Measurements from ENCODE around the gene GPR137B. TPM values are rescaled to one million over a fixed set of nuclear protein-coding genes. Genes with fewer than 3 reads are reported as not detected.

GPR137B gene
- total and polyA plus RNA-seq, 4 donors = 2.2 to 8.6 (median 5.3) TPM

GRCh38 chr1:236172041-236172579 lies 29.8 kb downstream of the GPR137B start (continued):
- TF ChIP-seq ZBTB33 (IDR thresholded peaks at IDR 0.05) (no peak), HNF4G (IDR thresholded peaks at IDR 0.05) (no peak), NR2F2 (IDR thresholded peaks at IDR 0.05) (no peak), GABPA (IDR thresholded peaks at IDR 0.05 in 1 of 2, conservative IDR thresholded peaks at IDR 0.05 in 1 of 2) (no peak), ATF3 (IDR thresholded peaks at IDR 0.05) (no peak)

- DNase-seq (ENCODE audit: low spot score) = no peak
- Histone ChIP-seq H3K9ac (ENCODE audit: low read depth in 1 of 2, low read length in 2 of 2) (no peak overlapping the region), H3K4me3 (ENCODE audit: low read depth in 1 of 3, low read length in 3 of 3) (no peak overlapping the region), H3K36me3 (ENCODE audit: control insufficient read depth in 4 of 4, insufficient read depth in 3 of 4, low read depth in 1 of 4, low read length in 3 of 4) (no peaks in the 10 kb centered on the region), H3K9me3 (ENCODE audit: control insufficient read depth in 4 of 4, low read length in 3 of 4) (no peaks in the 10 kb centered on the region), H3K4me1 (ENCODE audit: control insufficient read depth in 4 of 4, insufficient read depth in 4 of 4, low read length in 3 of 4) (peaks cover 0 to 3% (median 0%) of the 10 kb centered on the region in 4 donors), H3K27me3 (ENCODE audit: control insufficient read depth in 4 of 4, insufficient read depth in 4 of 4, low read length in 3 of 4) (no peaks in the 10 kb centered on the region), H3K27ac (ENCODE audit: low read depth in 1 of 2, low read length in 2 of 2) (no peak overlapping the region)
- TF ChIP-seq HNF4G (IDR thresholded peaks at IDR 0.05) (no peak), RXRA (IDR thresholded peaks at IDR 0.05) (no peak), TAF1 (conservative IDR thresholded peaks at IDR 0.05) (no peak), JUND (IDR thresholded peaks at IDR 0.05) (no peak), CTCF (IDR thresholded peaks at IDR 0.05; ENCODE audit: low read depth, low read length, missing input control) (no peak), NR2F2 (IDR thresholded peaks at IDR 0.05) (no peak), REST (IDR thresholded peaks at IDR 0.05) (no peak)
- WGBS = 85% methylated on average over 5 of the region's 5 CpGs
These were observed 30.9 kb downstream of the GPR137B start for GRCh38 chr1:236173174-236173767.
